CD4-positive, alpha-beta T cell (primary cell): Measurements from ENCODE around the gene ENTPD6. TPM values are rescaled to one million over a fixed set of nuclear protein-coding genes. Genes with fewer than 3 reads are reported as not detected.

Experiments
- ATAC-seq: fragments of 200-7000 bp; cut with Tn5 transposase; one replicate; pipeline ENCODE4 v1.10.0; 2022; ENCODE audit warnings: mild to moderate bottlenecking; ENCODE audit not compliant: poor library complexity
- CTCF ChIA-PET: fragments of 350-600 bp; sonication (Branson Sonifier 250); formaldehyde crosslinking; loops from one replicate; lab custom pipeline; 2021; ENCODE audit warnings: antibody characterized with exemption, inconsistent platforms; lab: Charles Lee
- POLR2A ChIA-PET: fragments of 350-600 bp; sonication (Branson Sonifier 250); formaldehyde crosslinking; loops from one replicate; lab custom pipeline; 2021; ENCODE audit warnings: antibody characterized with exemption, inconsistent platforms; lab: Charles Lee
- DNase-seq, 14 experiments: peaks; one replicate each; pipeline ENCODE4 v3.0.0-alpha.2; 2013 to 2020; ENCODE audit warnings: mixed read lengths in 2 of 14
- H3K27ac ChIP-seq, 2 donors: one replicate each; pipeline versions ENCODE4 v1.5.1 to v1.7.0; 2013; ENCODE audit warnings: low read length in 2 of 2, low read depth in 1 of 2, mild to moderate bottlenecking in 1 of 2
- H3K27me3 ChIP-seq, 2 experiments: 1 replicate in 1 of 2; 2 replicates in 1 of 2; pipeline versions ENCODE4 v1.6.1 to v1.7.0; 2013; ENCODE audit warnings: low read length in 2 of 2, control low read depth in 1 of 2, mild to moderate bottlenecking in 1 of 2, moderate library complexity in 1 of 2; ENCODE audit not compliant: insufficient read depth in 2 of 2, control insufficient read depth in 1 of 2
- H3K36me3 ChIP-seq: one replicate; pipeline ENCODE4 v1.6.1; 2013; ENCODE audit warnings: low read length, control low read depth; ENCODE audit not compliant: insufficient read depth
- H3K4me1 ChIP-seq: one replicate; pipeline ENCODE4 v1.6.1; 2013; ENCODE audit warnings: low read length, control low read depth; ENCODE audit not compliant: insufficient read depth
- H3K4me3 ChIP-seq: one replicate; pipeline ENCODE4 v1.5.1; 2013; ENCODE audit warnings: mild to moderate bottlenecking, low read length, moderate library complexity
- H3K9me3 ChIP-seq, 2 experiments: 1 replicate in 1 of 2; 2 replicates in 1 of 2; pipeline versions ENCODE4 v1.6.1 to v1.7.0; 2013; ENCODE audit warnings: low read length in 2 of 2, mild to moderate bottlenecking in 2 of 2, control low read depth in 1 of 2, moderate library complexity in 1 of 2; ENCODE audit not compliant: control insufficient read depth in 1 of 2, insufficient read depth in 1 of 2
- H3K27ac Mint-ChIP-seq: one replicate; pipeline ENCODE4 v1.8.0; 2020; ENCODE audit warnings: mixed read lengths
- H3K27me3 Mint-ChIP-seq: one replicate; pipeline ENCODE4 v1.8.0; 2021; ENCODE audit warnings: mixed read lengths
- H3K36me3 Mint-ChIP-seq: one replicate; pipeline ENCODE4 v1.8.0; 2021; ENCODE audit warnings: low read depth, mixed read lengths
- H3K4me1 Mint-ChIP-seq: one replicate; pipeline ENCODE4 v1.8.0; 2021; ENCODE audit warnings: low read depth, mixed read lengths
- H3K4me3 Mint-ChIP-seq: one replicate; pipeline ENCODE4 v1.8.0; 2020; ENCODE audit warnings: mild to moderate bottlenecking, mixed read lengths
- H3K9me3 Mint-ChIP-seq: one replicate; pipeline ENCODE4 v1.8.0; 2020; ENCODE audit warnings: mixed read lengths
- CTCF ChIP-seq: fragments of 200-600 bp; IDR thresholded peaks from one replicate; pipeline ENCODE4 v1.8.0; 2022; ENCODE audit warnings: antibody characterized with exemption, mild to moderate bottlenecking
- intact Hi-C, 2 experiments: fragments of 100-400 bp; cut with DNase I in 1 of 2; cut with micrococcal nuclease in 1 of 2; formaldehyde crosslinking; loops; one replicate each; pipeline versions ENCODE4 v1.15.1 to v1.9.0; 2023 to 2025; cut with DNase I, micrococcal nuclease
- total RNA-seq, 174 experiments: library from RNA in 2 of 174; stranded (reverse) in 2 of 174; gene quantifications; one replicate each; pipeline ENCODE4 v1.2.3 and lab custom pipeline; 2021 to 2026

ENTPD6 gene
- total RNA-seq, 2 experiments from 2014 or later, result 78.5 to 85.1 TPM

- TF ChIP-seq CTCF, result no peak
- Histone ChIP-seq H3K27me3 (no peaks in the 10 kb centered on the region), H3K36me3 (no peaks in the 10 kb centered on the region), H3K4me3 (peak within 1 kb of the TSS; percentile 94), H3K9me3 (peaks cover 0 to 6% of the 10 kb centered on the region in 2 experiments), H3K4me1 (peaks cover 29% of the 10 kb centered on the region), H3K27ac (no peak within 1 kb of the TSS)
- CTCF ChIA-PET, result interaction anchor here (2.2 kb wide), 1 partner anchor 52 kb away, joined by 8 read pairs; the partner anchor contains the start of gene ENTPD6
- peaks cover 3% of the 10 kb centered on the region for H3K9me3 Mint-ChIP-seq
- peaks cover 6% of the 10 kb centered on the region for H3K27me3 Mint-ChIP-seq
- H3K4me1 Mint-ChIP-seq, result peaks cover 56% of the 10 kb centered on the region
- ATAC-seq (peak; percentile 86), DNase-seq (peak; percentile 59 to 90 (median 72))
- H3K27ac Mint-ChIP-seq, result peak within 1 kb of the TSS; percentile 80
- POLR2A ChIA-PET, result interaction anchor here (0.8 to 3.2 kb wide), 11 partner anchors 9 to 191 kb away, joined by 3 to 28 read pairs (median 4); partner anchors contain the start of genes ABHD12, ACSS1, ENTPD6 and GINS1
- H3K36me3 Mint-ChIP-seq, result peaks cover 25% of the 10 kb centered on the region
- peak within 1 kb of the TSS; percentile 95 for H3K4me3 Mint-ChIP-seq
- intact Hi-C loops, result loop anchor here (1.0 to 5.0 kb wide), 6 partner anchors 51 to 449 kb away; partner anchors contain the start of genes ZNF337 (in 2 of the 2), ABHD12 (in 1 of the 2), ACSS1 (in 1 of the 2) and APMAP (in 1 of the 2)
Observed at GRCh38 chr20:25247956-25248785, 52.7 kb downstream of the ENTPD6 start, which contains the start of gene PYGB. Gene PYGB (plus strand): TSS chr20:25248085. CDS start chr20:25248179, 94 bp downstream.

- no peak for TF ChIP-seq CTCF
- peak in 2 of 14 experiments; percentile 5 to 6 for DNase-seq
- Mint-ChIP-seq H3K4me1 (peaks cover 56% of the 10 kb centered on the region), H3K27ac (peak overlapping the region; percentile 74), H3K36me3 (peaks cover 25% of the 10 kb centered on the region), H3K27me3 (peaks cover under 1% of the 10 kb centered on the region), H3K4me3 (peak overlapping the region; percentile 94), H3K9me3 (no peaks in the 10 kb centered on the region)
- intact Hi-C loops, result loop anchor here (5.0 kb wide), 4 partner anchors 51 to 449 kb away; partner anchors contain the start of genes ZNF337 (in 2 of the 2), ACSS1 (in 1 of the 2), APMAP (in 1 of the 2) and ENTPD6 (in 1 of the 2)
- no peak for ATAC-seq
- peaks cover 29% of the 10 kb centered on the region for H3K4me1 ChIP-seq
- H3K9me3 ChIP-seq, result peaks cover 0 to under 1% of the 10 kb centered on the region in 2 experiments
- H3K4me3 ChIP-seq, result peak overlapping the region; percentile 94
- no peaks in the 10 kb centered on the region for H3K36me3 ChIP-seq
- POLR2A ChIA-PET, result interaction anchor here (1.2 to 3.2 kb wide), 6 partner anchors 9 to 191 kb away, joined by 3 to 28 read pairs (median 8); partner anchors contain the start of genes ACSS1, ENTPD6 and GINS1
- no peaks in the 10 kb centered on the region for H3K27me3 ChIP-seq
- CTCF ChIA-PET, result no interaction called here
- H3K27ac ChIP-seq, result no peak overlapping the region
Observed at GRCh38 chr20:25248786-25249172, 53.3 kb downstream of the ENTPD6 start.

- Histone ChIP-seq H3K27me3 (no peaks in the 10 kb centered on the region), H3K4me1 (peaks cover 29% of the 10 kb centered on the region), H3K36me3 (no peaks in the 10 kb centered on the region), H3K9me3 (no peaks in the 10 kb centered on the region), H3K27ac (no peak overlapping the region), H3K4me3 (peak overlapping the region; percentile 94)
- H3K4me3 Mint-ChIP-seq, result peak overlapping the region; percentile 94
- no peaks in the 10 kb centered on the region for H3K9me3 Mint-ChIP-seq
- H3K36me3 Mint-ChIP-seq, result peaks cover 27% of the 10 kb centered on the region
- POLR2A ChIA-PET, result interaction anchor here (1.2 to 2.6 kb wide), 6 partner anchors 8 to 192 kb away, joined by 3 to 27 read pairs (median 8); partner anchors contain the start of genes ACSS1 and GINS1
- H3K4me1 Mint-ChIP-seq, result peaks cover 58% of the 10 kb centered on the region
- CTCF ChIA-PET, result interaction anchor here (1.8 kb wide), 1 partner anchor 10 kb away, joined by 5 read pairs; no protein-coding TSS in a partner anchor
- ATAC-seq (no peak), DNase-seq (no peak)
- TF ChIP-seq CTCF, result no peak
- peak overlapping the region; percentile 74 for H3K27ac Mint-ChIP-seq
- no peaks in the 10 kb centered on the region for H3K27me3 Mint-ChIP-seq
- intact Hi-C loops, result loop anchor here (5.0 kb wide), 4 partner anchors 52 to 448 kb away; partner anchors contain the start of genes ZNF337 (in 2 of the 2), ACSS1 (in 1 of the 2), APMAP (in 1 of the 2) and ENTPD6 (in 1 of the 2)
Observed at GRCh38 chr20:25249198-25249931, 53.9 kb downstream of the ENTPD6 start.
